ENCODE data around the gene DCLK1. TPM values are rescaled to one million over a fixed set of nuclear protein-coding genes. Genes with fewer than 3 reads are reported as not detected.
A peak's percentile ranks its signal among the peaks of the same experiment; 100 is the strongest.

The DCLK1 gene
- total and polyA plus RNA-seq, 4 donors, result 0.04 to 0.56 (median 0.20) TPM

DNA sequence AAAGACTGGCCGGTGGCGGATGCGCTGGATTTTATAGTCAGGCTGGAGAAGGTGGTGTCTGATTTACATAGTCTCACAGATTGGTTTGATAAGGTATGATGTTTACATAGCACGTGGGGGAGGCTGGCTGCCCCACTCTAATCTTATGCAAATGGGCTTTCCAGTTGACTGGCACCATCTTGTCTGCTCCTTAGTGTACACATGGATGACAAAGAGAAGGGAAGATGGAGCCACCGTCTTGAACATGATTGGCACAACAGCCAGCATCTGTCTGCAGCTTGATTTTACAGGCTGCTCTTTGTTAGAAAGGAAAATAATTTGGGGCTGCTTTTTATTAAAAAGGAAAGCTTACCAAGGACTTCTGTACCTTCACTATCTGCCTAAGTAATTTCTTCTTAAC lies 389.5 kb downstream of the DCLK1 start (continued):
- TF ChIP-seq, protein P1, sequence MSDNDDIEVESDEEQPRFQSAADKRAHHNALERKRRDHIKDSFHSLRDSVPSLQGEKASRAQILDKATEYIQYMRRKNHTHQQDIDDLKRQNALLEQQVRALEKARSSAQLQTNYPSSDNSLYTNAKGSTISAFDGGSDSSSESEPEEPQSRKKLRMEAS (IDR thresholded peaks at IDR 0.05), result no peak

DNA sequence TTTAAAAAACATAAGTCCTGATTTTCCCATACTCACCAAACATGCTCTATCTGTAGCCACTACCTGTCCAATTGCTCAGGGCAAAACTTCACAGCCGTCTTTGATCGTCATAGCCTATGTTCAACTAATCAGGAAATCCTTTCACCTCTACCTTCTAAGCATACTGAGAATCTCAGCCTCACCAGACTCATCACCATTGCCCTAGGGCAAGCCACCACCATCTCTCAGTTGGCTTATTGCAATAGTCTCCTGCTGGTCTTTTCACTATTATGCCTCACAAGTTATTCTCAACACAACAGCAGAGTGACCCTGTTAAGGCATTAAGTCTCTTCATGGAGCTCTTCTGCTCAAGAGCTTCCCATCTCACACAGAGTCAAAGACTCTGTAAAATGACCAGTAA lies 394.3 kb downstream of the DCLK1 start:
- no peak overlapping the region for H3K9ac ChIP-seq (ENCODE audit: low read depth in 1 of 2, low read length in 2 of 2)
- 38% methylated on average over 2 of the region's 2 CpGs for WGBS

DNA sequence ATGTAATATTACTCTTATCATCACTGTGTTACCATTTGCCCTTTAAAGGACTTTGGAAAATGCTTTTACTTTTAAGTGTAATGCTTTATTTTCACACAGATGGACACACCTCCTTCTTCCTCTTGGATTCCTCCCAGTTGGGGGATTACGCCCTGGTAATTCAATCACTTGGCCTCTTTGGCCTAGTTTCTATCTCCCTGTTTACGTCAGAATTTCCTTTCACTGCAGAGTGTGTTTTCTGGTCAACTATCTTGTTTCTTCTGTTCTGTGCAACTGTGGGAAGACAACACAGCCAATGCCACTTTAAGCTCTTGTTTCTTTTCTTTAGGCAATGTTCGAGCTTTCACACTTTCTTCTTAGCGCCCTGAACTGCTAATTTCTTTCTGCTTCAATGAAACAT lies 397.4 kb downstream of the DCLK1 start:
- Histone ChIP-seq H3K9ac (ENCODE audit: low read depth in 1 of 2, low read length in 2 of 2) (no peak overlapping the region), H3K27me3 (ENCODE audit: control insufficient read depth in 4 of 4, insufficient read depth in 4 of 4, low read length in 3 of 4) (no peaks in the 10 kb centered on the region), H3K9me3 (ENCODE audit: control insufficient read depth in 4 of 4, low read length in 3 of 4) (no peaks in the 10 kb centered on the region), H3K36me3 (ENCODE audit: control insufficient read depth in 4 of 4, insufficient read depth in 3 of 4, low read depth in 1 of 4, low read length in 3 of 4) (no peaks in the 10 kb centered on the region), H3K27ac (ENCODE audit: low read depth in 1 of 2, low read length in 2 of 2) (no peak overlapping the region), H3K4me1 (ENCODE audit: control insufficient read depth in 4 of 4, insufficient read depth in 4 of 4, low read length in 3 of 4) (no peaks in the 10 kb centered on the region), H3K4me3 (ENCODE audit: low read depth in 1 of 3, low read length in 3 of 3) (no peak overlapping the region)
- TF ChIP-seq, protein P2, sequence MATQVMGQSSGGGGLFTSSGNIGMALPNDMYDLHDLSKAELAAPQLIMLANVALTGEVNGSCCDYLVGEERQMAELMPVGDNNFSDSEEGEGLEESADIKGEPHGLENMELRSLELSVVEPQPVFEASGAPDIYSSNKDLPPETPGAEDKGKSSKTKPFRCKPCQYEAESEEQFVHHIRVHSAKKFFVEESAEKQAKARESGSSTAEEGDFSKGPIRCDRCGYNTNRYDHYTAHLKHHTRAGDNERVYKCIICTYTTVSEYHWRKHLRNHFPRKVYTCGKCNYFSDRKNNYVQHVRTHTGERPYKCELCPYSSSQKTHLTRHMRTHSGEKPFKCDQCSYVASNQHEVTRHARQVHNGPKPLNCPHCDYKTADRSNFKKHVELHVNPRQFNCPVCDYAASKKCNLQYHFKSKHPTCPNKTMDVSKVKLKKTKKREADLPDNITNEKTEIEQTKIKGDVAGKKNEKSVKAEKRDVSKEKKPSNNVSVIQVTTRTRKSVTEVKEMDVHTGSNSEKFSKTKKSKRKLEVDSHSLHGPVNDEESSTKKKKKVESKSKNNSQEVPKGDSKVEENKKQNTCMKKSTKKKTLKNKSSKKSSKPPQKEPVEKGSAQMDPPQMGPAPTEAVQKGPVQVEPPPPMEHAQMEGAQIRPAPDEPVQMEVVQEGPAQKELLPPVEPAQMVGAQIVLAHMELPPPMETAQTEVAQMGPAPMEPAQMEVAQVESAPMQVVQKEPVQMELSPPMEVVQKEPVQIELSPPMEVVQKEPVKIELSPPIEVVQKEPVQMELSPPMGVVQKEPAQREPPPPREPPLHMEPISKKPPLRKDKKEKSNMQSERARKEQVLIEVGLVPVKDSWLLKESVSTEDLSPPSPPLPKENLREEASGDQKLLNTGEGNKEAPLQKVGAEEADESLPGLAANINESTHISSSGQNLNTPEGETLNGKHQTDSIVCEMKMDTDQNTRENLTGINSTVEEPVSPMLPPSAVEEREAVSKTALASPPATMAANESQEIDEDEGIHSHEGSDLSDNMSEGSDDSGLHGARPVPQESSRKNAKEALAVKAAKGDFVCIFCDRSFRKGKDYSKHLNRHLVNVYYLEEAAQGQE (IDR thresholded peaks at IDR 0.05), result no peak
- TF ChIP-seq FOXA1 (IDR thresholded peaks at IDR 0.05), result no peak
- no peak for TF ChIP-seq GABPA (IDR thresholded peaks at IDR 0.05 in 1 of 2, conservative IDR thresholded peaks at IDR 0.05 in 1 of 2)
- TF ChIP-seq NR2F2 (IDR thresholded peaks at IDR 0.05), result peak; percentile 48
- TF ChIP-seq TAF1 (conservative IDR thresholded peaks at IDR 0.05), result no peak
- no peak for TF ChIP-seq EGR1 (IDR thresholded peaks at IDR 0.05; ENCODE audit: low read depth in 2 of 2)
- no peak for TF ChIP-seq FOXA2 (IDR thresholded peaks at IDR 0.05)
- TF ChIP-seq HNF4G (IDR thresholded peaks at IDR 0.05), result no peak
- TF ChIP-seq HNF4A (conservative IDR thresholded peaks at IDR 0.05), result no peak
- peak; percentile 17 for TF ChIP-seq SP1 (IDR thresholded peaks at IDR 0.05)
- TF ChIP-seq, protein P3, sequence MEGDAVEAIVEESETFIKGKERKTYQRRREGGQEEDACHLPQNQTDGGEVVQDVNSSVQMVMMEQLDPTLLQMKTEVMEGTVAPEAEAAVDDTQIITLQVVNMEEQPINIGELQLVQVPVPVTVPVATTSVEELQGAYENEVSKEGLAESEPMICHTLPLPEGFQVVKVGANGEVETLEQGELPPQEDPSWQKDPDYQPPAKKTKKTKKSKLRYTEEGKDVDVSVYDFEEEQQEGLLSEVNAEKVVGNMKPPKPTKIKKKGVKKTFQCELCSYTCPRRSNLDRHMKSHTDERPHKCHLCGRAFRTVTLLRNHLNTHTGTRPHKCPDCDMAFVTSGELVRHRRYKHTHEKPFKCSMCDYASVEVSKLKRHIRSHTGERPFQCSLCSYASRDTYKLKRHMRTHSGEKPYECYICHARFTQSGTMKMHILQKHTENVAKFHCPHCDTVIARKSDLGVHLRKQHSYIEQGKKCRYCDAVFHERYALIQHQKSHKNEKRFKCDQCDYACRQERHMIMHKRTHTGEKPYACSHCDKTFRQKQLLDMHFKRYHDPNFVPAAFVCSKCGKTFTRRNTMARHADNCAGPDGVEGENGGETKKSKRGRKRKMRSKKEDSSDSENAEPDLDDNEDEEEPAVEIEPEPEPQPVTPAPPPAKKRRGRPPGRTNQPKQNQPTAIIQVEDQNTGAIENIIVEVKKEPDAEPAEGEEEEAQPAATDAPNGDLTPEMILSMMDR (IDR thresholded peaks at IDR 0.05; ENCODE audit: low read depth, low read length, missing input control), result no peak
- TF ChIP-seq, protein P1 (IDR thresholded peaks at IDR 0.05), result no peak
- 65% methylated on average over 4 of the region's 4 CpGs for whole genome bisulfite sequencing
- DNase-seq (ENCODE audit: low spot score), result no peak

More for the DNA sequence above, 394.3 kb downstream of the DCLK1 start:
- H3K36me3 ChIP-seq (ENCODE audit: control insufficient read depth in 4 of 4, insufficient read depth in 3 of 4, low read depth in 1 of 4, low read length in 3 of 4), result no peaks in the 10 kb centered on the region
- no peak for DNase-seq (ENCODE audit: low spot score)
- H3K27ac ChIP-seq (ENCODE audit: low read depth in 1 of 2, low read length in 2 of 2), result no peak overlapping the region
- H3K4me3 ChIP-seq (ENCODE audit: low read depth in 1 of 3, low read length in 3 of 3), result no peak overlapping the region
- H3K4me1 ChIP-seq (ENCODE audit: control insufficient read depth in 4 of 4, insufficient read depth in 4 of 4, low read length in 3 of 4), result no peaks in the 10 kb centered on the region
- TF ChIP-seq, protein P4, sequence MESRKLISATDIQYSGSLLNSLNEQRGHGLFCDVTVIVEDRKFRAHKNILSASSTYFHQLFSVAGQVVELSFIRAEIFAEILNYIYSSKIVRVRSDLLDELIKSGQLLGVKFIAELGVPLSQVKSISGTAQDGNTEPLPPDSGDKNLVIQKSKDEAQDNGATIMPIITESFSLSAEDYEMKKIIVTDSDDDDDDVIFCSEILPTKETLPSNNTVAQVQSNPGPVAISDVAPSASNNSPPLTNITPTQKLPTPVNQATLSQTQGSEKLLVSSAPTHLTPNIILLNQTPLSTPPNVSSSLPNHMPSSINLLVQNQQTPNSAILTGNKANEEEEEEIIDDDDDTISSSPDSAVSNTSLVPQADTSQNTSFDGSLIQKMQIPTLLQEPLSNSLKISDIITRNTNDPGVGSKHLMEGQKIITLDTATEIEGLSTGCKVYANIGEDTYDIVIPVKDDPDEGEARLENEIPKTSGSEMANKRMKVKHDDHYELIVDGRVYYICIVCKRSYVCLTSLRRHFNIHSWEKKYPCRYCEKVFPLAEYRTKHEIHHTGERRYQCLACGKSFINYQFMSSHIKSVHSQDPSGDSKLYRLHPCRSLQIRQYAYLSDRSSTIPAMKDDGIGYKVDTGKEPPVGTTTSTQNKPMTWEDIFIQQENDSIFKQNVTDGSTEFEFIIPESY (IDR thresholded peaks at IDR 0.05), result no peak
- TF ChIP-seq YY1 (IDR thresholded peaks at IDR 0.05), result no peak
- no peak for TF ChIP-seq HNF4A (conservative IDR thresholded peaks at IDR 0.05)
- TF ChIP-seq, protein P5, sequence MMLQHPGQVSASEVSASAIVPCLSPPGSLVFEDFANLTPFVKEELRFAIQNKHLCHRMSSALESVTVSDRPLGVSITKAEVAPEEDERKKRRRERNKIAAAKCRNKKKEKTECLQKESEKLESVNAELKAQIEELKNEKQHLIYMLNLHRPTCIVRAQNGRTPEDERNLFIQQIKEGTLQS (IDR thresholded peaks at IDR 0.05), result no peak
- TF ChIP-seq RXRA (IDR thresholded peaks at IDR 0.05), result no peak
- no peak for TF ChIP-seq TAF1 (conservative IDR thresholded peaks at IDR 0.05)
- no peaks in the 10 kb centered on the region for H3K9me3 ChIP-seq (ENCODE audit: control insufficient read depth in 4 of 4, low read length in 3 of 4)
- H3K27me3 ChIP-seq (ENCODE audit: control insufficient read depth in 4 of 4, insufficient read depth in 4 of 4, low read length in 3 of 4), result no peaks in the 10 kb centered on the region
